ENCODE results near the gene FLNB. TPM values are rescaled to one million over a fixed set of nuclear protein-coding genes. Genes with fewer than 3 reads are reported as not detected.

FLNB gene
- total and polyA plus RNA-seq, 10 of the 15 experiments (the other 5 are each of a cell fraction or from before 2014, with no cell fraction given), result 13.6 to 51.8 (median 26.4) TPM

- no peak for TF ChIP-seq HCFC1 (IDR thresholded peaks at IDR 0.05; ENCODE audit: low read length)
- peak; percentile 88 for TF ChIP-seq MEF2B (IDR thresholded peaks at IDR 0.05; ENCODE audit: partially characterized antibody, poor library complexity, severe bottlenecking)
- peak; percentile 81 for TF ChIP-seq CUX1 (IDR thresholded peaks at IDR 0.05; ENCODE audit: insufficient replicate concordance, low read depth, low read length)
- no peak for TF ChIP-seq ASH2L (IDR thresholded peaks at IDR 0.05; ENCODE audit: borderline replicate concordance, low read depth)
- no peak for TF ChIP-seq ZBTB33 (IDR thresholded peaks at IDR 0.05)
- no peak for TF ChIP-seq ZNF687 (IDR thresholded peaks at IDR 0.05)
- no peak for TF ChIP-seq EZH2 (IDR thresholded peaks at IDR 0.05; ENCODE audit: borderline replicate concordance, control insufficient read depth, low read depth, low read length)
- TF ChIP-seq PBX3 (IDR thresholded peaks at IDR 0.05; ENCODE audit: insufficient replicate concordance, low read depth, low read length), result no peak
- no peak for TF ChIP-seq MLLT1 (IDR thresholded peaks at IDR 0.05)
- no peak for TF ChIP-seq SP1 (IDR thresholded peaks at IDR 0.05; ENCODE audit: low read depth, low read length)
- no peak for TF ChIP-seq ZNF274 (IDR thresholded peaks at IDR 0.05; ENCODE audit: insufficient read depth, insufficient read length)
- no peak for TF ChIP-seq E2F8 (IDR thresholded peaks at IDR 0.05; ENCODE audit: low read depth, partially characterized antibody)
Measured at GRCh38 chr3:58207954-58208353, 199.7 kb downstream of the FLNB start (continued).

Measured in GM12878 (cell line).